ENCODE data around the gene RASA3.
"Not testable (repeated sequence)": the region's sequence is repeated elsewhere in the genome, so short reads cannot be mapped to it uniquely, and the experiment has no call there.

The RASA3 gene

GRCh38 chr13:114102521-114103288, 29.7 kb downstream of the RASA3 start:
- Histone ChIP-seq H3K9me3 (ENCODE audit: control insufficient read depth, insufficient read depth, low read length) (no peaks in the 10 kb centered on the region), H3K9ac (ENCODE audit: low read depth, low read length) (no peak overlapping the region), H3K4me1 (ENCODE audit: insufficient read depth, low read length) (no peaks in the 10 kb centered on the region; the same call in 1 of the 2 replicates), H3K36me3 (ENCODE audit: insufficient read depth, low read length) (no peaks in the 10 kb centered on the region)

GRCh38 chr13:114102131-114102520, 30.3 kb downstream of the RASA3 start:
- no peaks in the 10 kb centered on the region for H3K9me3 ChIP-seq (ENCODE audit: control insufficient read depth, insufficient read depth, low read length)
- H3K36me3 ChIP-seq (ENCODE audit: insufficient read depth, low read length): no peaks in the 10 kb centered on the region
- no peaks in the 10 kb centered on the region for H3K4me1 ChIP-seq (ENCODE audit: insufficient read depth, low read length)
- H3K9ac ChIP-seq (ENCODE audit: low read depth, low read length): no peak overlapping the region

GRCh38 chr13:114101358-114102130, 30.9 kb downstream of the RASA3 start:
- H3K4me1 ChIP-seq (ENCODE audit: insufficient read depth, low read length): no peaks in the 10 kb centered on the region
- no peaks in the 10 kb centered on the region for H3K36me3 ChIP-seq (ENCODE audit: insufficient read depth, low read length)
- no peaks in the 10 kb centered on the region for H3K9me3 ChIP-seq (ENCODE audit: control insufficient read depth, insufficient read depth, low read length)
- H3K9ac ChIP-seq (ENCODE audit: low read depth, low read length): no peak overlapping the region

DNA sequence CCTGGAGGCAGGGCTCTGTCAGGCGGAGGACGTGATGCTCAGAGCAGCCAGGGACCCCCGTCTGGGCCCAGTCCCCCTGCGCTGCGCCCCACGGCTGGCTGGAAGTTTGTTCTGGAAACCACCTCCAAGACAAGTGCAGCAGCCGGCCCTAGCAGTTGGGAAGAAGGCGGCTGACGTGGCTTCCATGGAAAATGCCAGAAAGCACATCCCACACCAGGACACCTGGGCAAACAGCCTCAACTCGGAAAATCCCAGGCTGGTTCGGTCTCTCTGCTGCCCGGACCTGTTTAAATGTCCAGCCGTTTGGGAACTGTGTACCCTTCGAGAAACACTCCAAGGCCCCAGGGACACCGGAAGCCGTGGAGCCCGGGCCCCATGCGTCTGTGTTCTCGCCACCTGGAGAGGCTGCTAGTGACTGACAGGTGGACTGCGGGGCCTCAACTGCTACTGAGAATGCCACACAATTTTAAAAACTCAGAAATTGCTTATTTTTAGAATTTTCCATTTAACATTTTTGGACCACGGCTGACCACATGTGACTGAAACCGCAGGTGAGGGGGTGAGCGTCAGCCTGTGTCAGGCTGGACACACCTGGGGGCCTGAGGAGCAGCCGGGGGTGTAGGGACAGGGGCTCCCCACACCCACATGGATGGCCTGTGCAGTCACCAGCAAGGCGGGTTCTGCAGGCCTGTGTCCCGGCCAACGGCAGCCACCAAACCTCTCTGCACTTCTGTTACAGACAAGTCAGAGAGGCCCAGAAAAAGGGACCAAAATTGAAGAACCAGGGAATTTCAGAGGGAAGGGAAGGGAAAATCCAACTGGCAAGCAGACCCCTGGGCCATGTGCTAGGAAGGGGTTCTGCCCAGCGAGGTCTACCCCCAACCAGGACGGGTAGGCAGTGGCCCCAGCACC, 31.7 kb downstream of the RASA3 start:
- Histone ChIP-seq H3K4me1 (ENCODE audit: insufficient read depth, low read length) (no peaks in the 10 kb centered on the region), H3K9ac (ENCODE audit: low read depth, low read length) (no peak overlapping the region), H3K36me3 (ENCODE audit: insufficient read depth, low read length) (no peaks in the 10 kb centered on the region), H3K9me3 (ENCODE audit: control insufficient read depth, insufficient read depth, low read length) (no peaks in the 10 kb centered on the region)

GRCh38 chr13:114099918-114100445, 32.4 kb downstream of the RASA3 start:
- Histone ChIP-seq H3K9ac (ENCODE audit: low read depth, low read length) (no peak overlapping the region), H3K4me1 (ENCODE audit: insufficient read depth, low read length) (no peaks in the 10 kb centered on the region), H3K36me3 (ENCODE audit: insufficient read depth, low read length) (no peaks in the 10 kb centered on the region), H3K9me3 (ENCODE audit: control insufficient read depth, insufficient read depth, low read length) (no peaks in the 10 kb centered on the region)

- H3K4me1 ChIP-seq (ENCODE audit: insufficient read depth, low read length): no peaks in the 10 kb centered on the region
- H3K9me3 ChIP-seq (ENCODE audit: control insufficient read depth, insufficient read depth, low read length): no peaks in the 10 kb centered on the region
- H3K9ac ChIP-seq (ENCODE audit: low read depth, low read length): no peak overlapping the region
- no peaks in the 10 kb centered on the region for H3K36me3 ChIP-seq (ENCODE audit: insufficient read depth, low read length)
Measured at GRCh38 chr13:114099191-114099590, 33.2 kb downstream of the RASA3 start.

GRCh38 chr13:114098689-114099056, 33.8 kb downstream of the RASA3 start:
- H3K9me3 ChIP-seq (ENCODE audit: control insufficient read depth, insufficient read depth, low read length); H3K4me1 ChIP-seq (ENCODE audit: insufficient read depth, low read length); H3K9ac ChIP-seq (ENCODE audit: low read depth, low read length); H3K36me3 ChIP-seq (ENCODE audit: insufficient read depth, low read length): not testable (repeated sequence)

DNA sequence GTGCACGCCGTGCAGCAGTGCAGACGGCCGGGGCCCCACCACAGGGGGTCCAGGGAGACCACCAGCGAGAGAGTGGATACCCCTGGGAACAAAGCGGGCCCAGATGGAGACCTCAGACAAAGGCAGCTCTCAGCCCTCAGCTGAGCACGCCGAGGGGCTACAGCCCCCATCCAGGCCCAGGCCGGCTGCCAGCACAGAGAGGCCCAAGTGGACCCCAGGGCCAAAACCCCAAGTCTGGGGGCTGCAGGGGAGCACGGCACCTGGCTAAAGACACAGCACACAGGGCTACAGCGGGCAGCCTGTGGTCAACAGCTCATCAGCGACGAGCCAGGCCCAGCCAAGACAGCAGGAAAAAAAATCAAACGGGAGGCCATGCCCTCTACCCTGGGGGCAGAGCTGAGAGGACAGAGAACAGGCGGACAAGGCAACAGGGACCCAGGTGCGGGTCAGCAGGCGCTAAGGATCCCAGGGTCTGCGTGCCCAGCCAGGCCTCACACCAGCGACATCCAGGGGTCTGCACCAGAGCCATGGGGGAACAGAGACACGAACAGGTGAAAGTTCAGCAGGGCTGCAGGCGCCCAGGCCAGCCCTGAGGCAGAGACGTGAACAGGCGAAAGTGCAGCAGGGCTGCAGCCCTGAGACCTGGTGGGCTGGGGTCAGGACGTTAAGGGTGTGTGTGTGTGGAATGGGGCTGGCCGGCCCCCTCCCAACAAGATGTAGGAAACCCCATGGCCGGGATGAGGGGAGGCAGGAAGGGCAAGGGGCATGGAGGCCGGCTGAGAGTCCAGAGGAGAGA, 34.3 kb downstream of the RASA3 start:
- Histone ChIP-seq H3K9me3 (ENCODE audit: control insufficient read depth, insufficient read depth, low read length) (no peaks in the 10 kb centered on the region), H3K9ac (ENCODE audit: low read depth, low read length) (no peak overlapping the region), H3K4me1 (ENCODE audit: insufficient read depth, low read length) (no peaks in the 10 kb centered on the region), H3K36me3 (ENCODE audit: insufficient read depth, low read length) (no peaks in the 10 kb centered on the region)

DNA sequence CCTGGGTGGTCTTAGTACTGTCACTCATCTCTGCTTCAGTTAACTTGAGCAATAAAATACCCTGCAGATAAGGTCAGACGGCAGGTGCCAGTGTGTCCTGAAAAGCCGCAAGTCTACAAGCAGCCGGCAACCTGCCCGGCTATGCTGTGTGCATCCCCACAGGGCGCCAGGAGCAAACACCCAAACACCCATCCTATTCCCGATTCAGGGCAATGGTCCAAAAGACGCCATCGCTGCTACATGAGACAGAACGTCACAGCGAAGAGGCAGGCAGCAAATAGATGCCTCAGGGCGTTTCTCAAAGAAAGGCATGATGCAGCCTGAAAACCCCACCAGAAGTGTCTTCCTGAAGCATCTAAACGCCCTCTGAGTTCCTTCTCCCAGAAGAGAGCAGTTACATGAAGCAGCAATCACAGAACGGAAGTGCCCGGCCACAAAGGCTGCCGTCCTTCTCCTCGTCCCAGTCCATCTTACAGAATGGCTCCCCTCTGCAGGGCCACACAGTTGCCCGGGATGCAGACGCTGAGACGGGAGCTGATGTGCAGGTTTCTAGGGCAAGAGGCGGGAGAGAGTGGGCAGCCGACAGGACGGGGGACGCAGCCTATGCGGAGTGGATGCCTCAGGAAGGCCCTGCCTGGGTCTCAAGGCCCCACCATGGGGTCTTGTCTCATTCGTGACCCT, 35.1 kb downstream of the RASA3 start:
- Histone ChIP-seq H3K9ac (ENCODE audit: low read depth, low read length) (no peak overlapping the region), H3K4me1 (ENCODE audit: insufficient read depth, low read length) (no peaks in the 10 kb centered on the region), H3K9me3 (ENCODE audit: control insufficient read depth, insufficient read depth, low read length) (no peaks in the 10 kb centered on the region), H3K36me3 (ENCODE audit: insufficient read depth, low read length) (no peaks in the 10 kb centered on the region)

DNA sequence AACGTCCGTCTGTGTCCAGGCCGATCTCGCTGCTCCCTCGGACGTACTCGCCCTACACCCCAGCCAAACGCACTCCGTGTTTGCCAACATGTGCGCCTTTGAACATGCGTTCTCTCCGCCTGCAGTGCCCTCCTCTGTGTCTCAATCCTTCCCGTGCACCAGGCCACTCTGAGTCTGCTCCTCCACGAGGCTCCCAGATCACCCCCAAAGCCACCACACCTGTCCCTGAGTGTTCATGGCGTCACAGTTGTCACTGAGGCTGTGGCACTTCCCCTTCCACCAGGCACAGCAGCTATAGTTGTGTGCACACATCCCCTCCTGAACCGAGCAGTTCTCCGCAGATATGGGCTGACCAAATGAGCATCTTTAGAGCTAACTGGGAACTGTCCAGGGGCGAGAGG, 35.6 kb downstream of the RASA3 start:
- Histone ChIP-seq H3K4me1 (ENCODE audit: insufficient read depth, low read length) (no peaks in the 10 kb centered on the region), H3K9ac (ENCODE audit: low read depth, low read length) (no peak overlapping the region), H3K9me3 (ENCODE audit: control insufficient read depth, insufficient read depth, low read length) (no peaks in the 10 kb centered on the region), H3K36me3 (ENCODE audit: insufficient read depth, low read length) (no peaks in the 10 kb centered on the region)

GRCh38 chr13:114096031-114096485, 36.4 kb downstream of the RASA3 start:
- Histone ChIP-seq H3K9me3 (ENCODE audit: control insufficient read depth, insufficient read depth, low read length) (peaks cover 6% of the 10 kb centered on the region; the same call in 1 of the 2 replicates), H3K36me3 (ENCODE audit: insufficient read depth, low read length) (no peaks in the 10 kb centered on the region), H3K9ac (ENCODE audit: low read depth, low read length) (no peak overlapping the region), H3K4me1 (ENCODE audit: insufficient read depth, low read length) (no peaks in the 10 kb centered on the region)

GRCh38 chr13:114095486-114095885, 36.9 kb downstream of the RASA3 start:
- no peaks in the 10 kb centered on the region for H3K36me3 ChIP-seq (ENCODE audit: insufficient read depth, low read length)
- H3K4me1 ChIP-seq (ENCODE audit: insufficient read depth, low read length): no peaks in the 10 kb centered on the region
- peaks cover 8% of the 10 kb centered on the region; the same call in 1 of the 2 replicates for H3K9me3 ChIP-seq (ENCODE audit: control insufficient read depth, insufficient read depth, low read length)
- H3K9ac ChIP-seq (ENCODE audit: low read depth, low read length): no peak overlapping the region

DNA sequence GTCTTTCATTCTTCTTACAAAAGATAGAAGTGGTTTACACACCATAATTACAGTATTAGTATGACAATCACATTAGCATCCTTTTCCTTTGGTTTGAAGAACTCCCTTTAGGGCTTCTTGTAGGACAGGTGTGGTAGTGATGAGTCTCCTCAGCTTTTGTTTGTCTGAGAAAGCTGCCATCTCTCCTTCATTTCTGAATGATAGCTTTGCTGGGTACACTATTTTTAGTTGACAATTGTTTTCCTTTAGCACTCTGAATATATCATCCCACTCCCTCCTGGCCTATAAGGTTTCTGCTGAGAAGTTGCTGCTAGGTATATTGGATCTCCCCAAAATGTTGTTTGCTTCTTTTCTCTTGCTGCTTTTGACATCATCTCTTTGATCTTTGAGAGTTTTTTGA, 39.3 kb downstream of the RASA3 start:
- Histone ChIP-seq H3K9ac (ENCODE audit: low read depth, low read length) (no peak overlapping the region), H3K4me1 (ENCODE audit: insufficient read depth, low read length) (peaks cover 2% of the 10 kb centered on the region; the same call in 1 of the 2 replicates), H3K36me3 (ENCODE audit: insufficient read depth, low read length) (no peaks in the 10 kb centered on the region), H3K9me3 (ENCODE audit: control insufficient read depth, insufficient read depth, low read length) (peaks cover 8% of the 10 kb centered on the region; the same call in 1 of the 2 replicates)
